SU-DHL-6 (cell line): ENCODE measurements around the gene HRC.

Source experiments
- CTCF ChIP-seq: fragments of 200-600 bp; sonication (generic); IDR thresholded peaks from one replicate; pipeline ENCODE4 v1.5.1; 2017; ENCODE audit warnings: antibody characterized with exemption, mild to moderate bottlenecking, low read length, moderate library complexity; ENCODE audit not compliant: insufficient read depth, poor library complexity, severe bottlenecking
- EZH2phosphoT487 ChIP-seq: fragments of 200-600 bp; sonication (generic), shearing (Covaris generic); conservative IDR thresholded peaks from 2 replicates; pipeline ENCODE4 v1.6.1; 2018; ENCODE audit warnings: mild to moderate bottlenecking, antibody characterized with exemption, low read length, moderate library complexity, mixed read lengths

- TF ChIP-seq EZH2phosphoT487, result no peak
- TF ChIP-seq CTCF, result no peak
These were observed 26.0 kb downstream of the HRC start for GRCh38 chr19:49129238-49129583.
